IPS-18c (cell line): ENCODE measurements around the gene CNTRL.
"Not testable (repeated sequence)": the region's sequence is repeated elsewhere in the genome, so short reads cannot be mapped to it uniquely, and the experiment has no call there.

Experiments
- H3K4me3 ChIP-seq: 2 replicates; pipeline ENCODE4 v1.7.0; 2013; ENCODE audit warnings: low read depth, mild to moderate bottlenecking, low read length, moderate library complexity; ENCODE audit not compliant: insufficient read depth
- H3K9me3 ChIP-seq: one replicate; pipeline ENCODE4 v1.6.1; 2013; ENCODE audit warnings: mild to moderate bottlenecking, low read length, moderate library complexity; ENCODE audit not compliant: control insufficient read depth, insufficient read depth

CNTRL gene

GRCh38 chr9:121118266-121118665 is 43.5 kb downstream of the CNTRL start:
- no peak overlapping the region for H3K4me3 ChIP-seq
- H3K9me3 ChIP-seq = no peaks in the 10 kb centered on the region

DNA sequence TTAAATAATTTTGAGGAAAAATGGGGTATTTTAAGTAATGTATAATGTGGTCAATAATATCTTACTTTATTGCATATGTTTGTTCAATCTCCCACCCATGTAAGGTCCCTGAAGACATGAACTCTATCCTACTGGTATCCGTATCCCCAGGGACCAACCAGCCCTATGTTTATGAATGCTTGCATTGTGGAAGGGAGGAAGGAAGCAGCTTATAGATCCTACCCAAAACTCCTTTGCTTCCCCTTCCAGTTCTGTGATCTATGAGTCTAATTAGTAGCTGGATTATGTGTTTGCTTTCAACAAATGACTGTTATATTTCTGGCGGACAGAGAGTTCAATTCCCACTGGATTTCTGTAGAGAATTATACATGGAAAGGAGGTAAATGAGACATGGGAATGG is 45.6 kb downstream of the CNTRL start:
- H3K4me3 ChIP-seq = no peak overlapping the region
- H3K9me3 ChIP-seq = no peaks in the 10 kb centered on the region

DNA sequence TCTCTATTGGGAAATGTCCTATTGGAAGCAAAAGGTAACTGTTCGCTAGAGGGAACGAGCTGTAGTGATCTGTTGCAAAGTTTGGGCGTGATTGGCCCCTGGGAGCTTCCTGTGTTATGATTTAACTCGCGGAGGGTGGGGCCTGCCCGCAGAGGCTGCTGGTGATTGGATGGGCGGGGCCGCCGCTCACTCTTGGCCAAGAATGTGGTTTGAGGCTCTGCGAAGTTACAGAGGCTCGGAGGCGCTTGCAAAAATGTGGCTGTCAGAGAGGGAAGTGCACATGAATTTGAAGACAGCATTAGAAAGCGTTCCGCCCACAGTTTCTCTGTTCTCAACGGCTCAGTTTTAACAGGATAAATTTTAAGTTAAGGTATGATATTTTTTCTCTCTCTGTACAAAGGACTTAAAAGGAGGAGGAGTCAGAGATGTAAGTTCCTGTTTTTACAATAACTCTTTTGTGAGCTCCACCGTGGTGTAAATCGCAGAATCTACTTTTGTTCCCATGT is 46.9 kb downstream of the CNTRL start:
- H3K4me3 ChIP-seq = no peak overlapping the region; the same call in 1 of the 2 replicates

GRCh38 chr9:121122246-121123032 is 47.7 kb downstream of the CNTRL start:
- H3K4me3 ChIP-seq = no peak overlapping the region
- H3K9me3 ChIP-seq = no peaks in the 10 kb centered on the region

More for the DNA sequence above, 46.9 kb downstream of the CNTRL start:
- H3K9me3 ChIP-seq = no peaks in the 10 kb centered on the region

DNA sequence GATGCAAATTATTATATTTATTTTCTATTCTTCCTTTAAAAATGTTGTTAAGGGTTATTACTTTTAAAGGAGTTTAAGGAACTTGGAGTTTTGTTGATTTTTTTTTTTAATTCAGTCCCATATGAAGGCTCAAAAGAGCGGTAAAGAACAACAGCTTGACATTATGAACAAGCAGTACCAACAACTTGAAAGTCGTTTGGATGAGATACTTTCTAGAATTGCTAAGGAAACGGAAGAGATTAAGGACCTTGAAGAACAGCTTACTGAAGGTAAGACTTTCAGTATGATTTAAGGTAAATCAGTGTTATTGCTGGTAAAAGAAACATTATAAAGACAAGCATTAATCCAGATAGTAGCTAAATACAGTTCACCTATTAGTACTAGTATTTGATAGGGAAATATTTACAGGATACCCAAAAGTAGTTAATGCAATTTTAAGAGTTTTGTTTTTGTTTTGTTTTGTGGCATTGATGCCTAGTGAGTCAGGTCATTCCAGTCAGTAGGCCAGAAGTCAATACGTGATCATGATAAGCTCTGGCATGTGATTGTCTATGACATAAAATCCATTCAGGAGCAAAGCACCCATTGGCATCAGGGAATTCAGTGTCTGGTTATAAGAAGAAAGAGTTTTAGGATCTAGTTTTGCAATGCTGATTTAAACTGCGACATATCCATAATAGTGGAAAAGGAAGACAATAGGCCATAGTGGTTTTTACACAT is 49.2 kb downstream of the CNTRL start:
- Histone ChIP-seq H3K9me3 (no peaks in the 10 kb centered on the region), H3K4me3 (no peak overlapping the region)

DNA sequence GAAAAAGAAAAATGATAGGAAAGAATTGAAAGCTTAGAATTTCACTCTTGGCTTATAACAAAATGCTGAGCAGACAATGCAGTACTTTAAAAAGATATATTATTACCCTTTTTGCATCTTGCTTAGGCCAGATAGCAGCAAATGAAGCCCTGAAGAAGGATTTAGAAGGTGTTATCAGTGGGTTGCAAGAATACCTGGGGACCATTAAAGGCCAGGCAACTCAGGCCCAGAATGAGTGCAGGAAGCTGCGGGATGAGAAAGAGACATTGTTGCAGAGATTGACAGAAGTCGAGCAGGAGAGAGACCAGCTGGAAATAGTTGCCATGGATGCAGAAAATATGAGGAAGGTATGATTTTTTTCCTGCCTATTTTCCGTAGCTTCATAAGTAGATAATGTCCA is 50.8 kb downstream of the CNTRL start:
- Histone ChIP-seq H3K4me3 (no peak overlapping the region), H3K9me3 (no peaks in the 10 kb centered on the region)

- not testable (repeated sequence) for H3K4me3 ChIP-seq, H3K9me3 ChIP-seq
These were observed 54.6 kb downstream of the CNTRL start for GRCh38 chr9:121129384-121129783.

- H3K9me3 ChIP-seq = no peaks in the 10 kb centered on the region
- no peak overlapping the region for H3K4me3 ChIP-seq
These were observed 58.5 kb downstream of the CNTRL start for GRCh38 chr9:121133104-121133816.

GRCh38 chr9:121135642-121136041 is 60.9 kb downstream of the CNTRL start:
- no peak overlapping the region for H3K4me3 ChIP-seq
- no peaks in the 10 kb centered on the region for H3K9me3 ChIP-seq

- no peak overlapping the region for H3K4me3 ChIP-seq
- no peaks in the 10 kb centered on the region for H3K9me3 ChIP-seq
These were observed 63.8 kb downstream of the CNTRL start for GRCh38 chr9:121138561-121138960.

- no peak overlapping the region for H3K4me3 ChIP-seq
- H3K9me3 ChIP-seq = no peaks in the 10 kb centered on the region
These were observed 64.2 kb downstream of the CNTRL start for GRCh38 chr9:121138973-121139372.

DNA sequence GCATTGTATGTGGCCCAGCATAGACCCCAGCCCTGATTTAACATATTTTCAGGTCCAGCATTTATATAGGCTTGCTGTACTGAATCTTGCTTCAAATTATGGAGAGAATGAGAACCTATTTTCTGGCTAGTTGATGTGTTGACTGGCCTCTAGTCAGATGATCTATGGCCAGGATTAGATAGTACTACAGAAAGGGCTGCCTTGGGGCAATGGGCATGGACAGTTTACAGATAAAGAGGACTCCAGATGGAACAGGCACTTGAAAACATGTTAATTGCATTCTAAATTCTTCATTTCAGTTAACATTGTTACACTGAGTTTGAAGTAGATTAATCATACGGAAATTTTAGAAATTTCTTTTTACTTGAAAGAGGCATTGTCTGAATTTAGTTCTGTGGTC is 65.4 kb downstream of the CNTRL start:
- Histone ChIP-seq H3K9me3 (no peaks in the 10 kb centered on the region), H3K4me3 (no peak overlapping the region)

- no peak overlapping the region for H3K4me3 ChIP-seq
- no peaks in the 10 kb centered on the region for H3K9me3 ChIP-seq
These were observed 66.6 kb downstream of the CNTRL start for GRCh38 chr9:121141306-121141705.

DNA sequence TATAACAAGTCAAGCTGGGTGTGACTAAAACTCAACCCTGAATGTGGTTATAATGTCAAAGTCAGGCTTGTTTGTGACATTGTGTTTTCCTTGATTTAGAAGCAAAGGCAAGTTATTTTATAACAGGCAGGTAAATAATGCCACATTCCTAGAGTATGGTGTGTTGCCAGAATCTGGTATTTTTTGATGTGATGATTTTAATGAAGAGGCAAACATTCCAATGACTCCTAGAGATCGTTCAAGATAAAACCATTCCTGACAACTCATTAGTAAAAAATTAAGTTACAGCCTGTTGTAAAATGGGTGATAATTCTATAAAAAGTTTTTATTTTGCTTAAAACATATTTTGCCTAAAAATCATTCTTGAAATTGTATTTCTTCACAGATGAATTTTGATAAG is 67.0 kb downstream of the CNTRL start:
- Histone ChIP-seq H3K9me3 (no peaks in the 10 kb centered on the region), H3K4me3 (no peak overlapping the region)

DNA sequence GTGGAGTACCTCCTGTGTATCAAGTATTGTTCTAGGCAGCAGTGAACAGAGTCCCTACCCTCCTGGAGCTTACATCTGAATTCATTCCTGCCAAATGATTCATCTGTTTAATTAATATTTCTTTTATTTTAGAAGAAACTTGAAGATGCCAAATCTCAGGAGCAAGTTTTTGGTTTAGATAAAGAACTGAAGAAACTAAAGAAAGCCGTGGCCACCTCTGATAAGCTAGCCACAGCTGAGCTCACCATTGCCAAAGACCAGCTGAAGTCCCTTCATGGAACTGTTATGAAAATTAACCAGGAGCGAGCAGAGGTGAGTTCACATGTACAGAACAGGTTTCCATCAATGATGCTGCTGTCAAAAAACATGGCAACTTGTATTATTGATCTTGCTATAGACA is 69.0 kb downstream of the CNTRL start:
- peaks cover 2% of the 10 kb centered on the region for H3K9me3 ChIP-seq
- H3K4me3 ChIP-seq = no peak overlapping the region

DNA sequence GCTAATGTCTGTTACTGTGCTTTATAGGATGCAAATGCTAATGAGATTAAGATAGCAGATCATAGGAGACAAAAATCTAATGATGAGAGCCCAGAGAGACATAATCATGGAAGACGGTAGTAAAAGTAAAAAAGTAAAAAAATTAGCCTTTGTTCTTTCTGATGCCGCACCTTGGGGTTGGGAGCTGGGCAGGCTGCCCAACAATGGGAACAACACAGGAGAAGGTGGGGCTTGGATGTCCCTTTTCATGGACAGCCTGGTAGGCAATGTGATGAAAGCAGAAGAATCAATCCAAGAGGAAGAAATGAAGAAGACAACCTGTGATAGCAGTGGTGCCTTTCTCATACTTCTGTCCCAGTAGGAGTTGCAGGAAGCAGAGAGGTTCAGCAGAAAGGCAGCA is 69.7 kb downstream of the CNTRL start:
- Histone ChIP-seq H3K9me3 (peaks cover 2% of the 10 kb centered on the region), H3K4me3 (no peak overlapping the region)

GRCh38 chr9:121150188-121150587 is 75.4 kb downstream of the CNTRL start:
- peaks cover 2% of the 10 kb centered on the region for H3K9me3 ChIP-seq
- no peak overlapping the region; the same call in 1 of the 2 replicates for H3K4me3 ChIP-seq

GRCh38 chr9:121153642-121154041 is 78.9 kb downstream of the CNTRL start:
- Histone ChIP-seq H3K9me3 (no peaks in the 10 kb centered on the region), H3K4me3 (no peak overlapping the region)
